Head of caudate nucleus (tissue), 42 donors: ENCODE measurements around the gene KRTAP4-16.
"Not testable (repeated sequence)": the region's sequence is repeated elsewhere in the genome, so short reads cannot be mapped to it uniquely, and the experiment has no call there.

Source experiments
- DNase-seq, 42 donors: peaks; one replicate each; pipeline versions ENCODE4 v3.0.0 to v3.0.0-alpha.2; 2020 to 2021; ENCODE audit warnings: mixed read lengths in 7 of 42
- intact Hi-C: fragments of 100-400 bp; cut with DNase I; formaldehyde crosslinking; loops from one replicate; pipeline ENCODE4 v1.15.0; 2022

The KRTAP4-16 gene

GRCh38 chr17:41084100-41084856 lies 17.7 kb downstream of the KRTAP4-16 start, which contains the start of gene KRTAP4-7:
Gene KRTAP4-7, plus strand, starts transcription at chr17:41084150. Its CDS starts 57 bp downstream, at chr17:41084207.
- intact Hi-C loops, DNase-seq: not testable (repeated sequence)

DNA sequence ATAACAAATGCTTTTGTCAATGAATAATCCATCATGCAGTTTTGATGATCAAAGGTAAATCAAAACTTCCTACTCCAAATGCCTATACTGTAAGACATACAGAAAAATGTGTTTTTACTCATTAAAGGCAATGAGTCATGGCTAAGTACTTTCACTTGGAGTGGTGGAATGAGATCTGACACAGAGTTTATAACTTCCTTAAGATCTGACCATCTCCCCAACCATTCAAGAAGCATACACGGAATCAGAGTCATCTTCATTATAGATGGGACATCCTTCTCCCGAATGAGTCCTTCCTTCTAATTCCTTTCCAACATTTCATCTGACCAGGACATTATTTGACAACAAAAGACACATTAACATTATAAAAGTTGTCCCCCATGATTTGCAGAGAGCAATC lies 18.6 kb downstream of the KRTAP4-16 start:
- intact Hi-C loops, DNase-seq: not testable (repeated sequence)

DNA sequence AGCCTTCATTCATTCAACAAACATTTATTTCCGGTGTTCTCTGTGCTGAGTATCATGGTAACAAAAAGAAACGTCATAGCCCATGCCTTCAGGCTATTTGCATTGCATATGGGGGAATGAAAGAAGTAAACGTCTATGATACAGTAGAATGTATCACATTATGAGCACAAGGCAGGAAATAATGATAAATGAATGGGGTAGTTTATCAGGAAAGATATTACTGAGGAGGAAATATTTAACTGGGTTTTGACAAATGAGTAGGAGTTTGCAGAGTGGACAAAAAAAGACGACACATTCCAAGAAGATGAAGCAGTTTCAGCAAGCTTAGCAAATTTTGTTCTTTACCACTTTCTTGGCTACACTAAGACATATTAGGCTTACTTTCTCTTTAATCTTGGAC lies 19.4 kb downstream of the KRTAP4-16 start:
- no peak for DNase-seq
- intact Hi-C loops, result no loop called here

DNA sequence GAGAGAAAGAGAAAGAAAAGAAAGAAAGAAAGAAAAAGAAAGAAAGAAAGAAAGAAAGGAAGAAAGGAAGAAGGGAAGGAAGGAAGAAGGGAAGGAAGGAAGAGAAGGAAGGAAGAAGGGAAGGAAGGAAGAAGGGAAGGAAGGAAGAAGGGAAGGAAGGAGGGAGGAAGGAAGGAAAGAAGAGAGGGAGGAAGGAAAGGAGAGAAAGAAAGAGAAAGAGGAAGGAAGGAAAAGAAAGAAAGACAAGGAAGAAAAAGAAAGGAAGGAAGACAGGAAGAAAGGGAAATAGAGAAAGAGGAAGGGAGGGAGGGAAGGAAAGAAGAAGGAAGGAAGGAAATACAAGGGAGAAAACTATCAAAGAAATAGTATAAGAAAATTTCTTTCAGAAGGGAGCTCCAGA lies 25.2 kb downstream of the KRTAP4-16 start:
- intact Hi-C loops, result no loop called here
- DNase-seq, result no peak

DNA sequence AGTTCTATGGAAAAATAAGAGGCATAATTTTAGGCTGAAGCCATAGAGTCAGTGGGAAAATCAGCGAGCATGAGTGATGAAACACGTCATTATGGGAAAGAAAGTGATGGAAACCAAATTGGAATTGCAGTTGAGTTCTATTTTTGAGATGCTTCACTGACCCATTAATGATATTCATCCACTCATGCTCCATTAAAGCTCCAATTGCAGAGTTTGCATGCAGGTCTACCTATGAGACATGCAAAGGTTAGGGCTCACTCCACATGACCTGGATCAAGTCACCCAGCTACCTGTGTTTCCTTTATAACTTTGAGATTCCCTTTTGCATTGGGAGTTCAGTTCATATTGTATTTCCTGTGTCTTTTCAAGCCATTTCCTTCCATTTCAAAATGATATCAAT lies 28.3 kb downstream of the KRTAP4-16 start:
- intact Hi-C loops, result no loop called here
- DNase-seq, result no peak

DNA sequence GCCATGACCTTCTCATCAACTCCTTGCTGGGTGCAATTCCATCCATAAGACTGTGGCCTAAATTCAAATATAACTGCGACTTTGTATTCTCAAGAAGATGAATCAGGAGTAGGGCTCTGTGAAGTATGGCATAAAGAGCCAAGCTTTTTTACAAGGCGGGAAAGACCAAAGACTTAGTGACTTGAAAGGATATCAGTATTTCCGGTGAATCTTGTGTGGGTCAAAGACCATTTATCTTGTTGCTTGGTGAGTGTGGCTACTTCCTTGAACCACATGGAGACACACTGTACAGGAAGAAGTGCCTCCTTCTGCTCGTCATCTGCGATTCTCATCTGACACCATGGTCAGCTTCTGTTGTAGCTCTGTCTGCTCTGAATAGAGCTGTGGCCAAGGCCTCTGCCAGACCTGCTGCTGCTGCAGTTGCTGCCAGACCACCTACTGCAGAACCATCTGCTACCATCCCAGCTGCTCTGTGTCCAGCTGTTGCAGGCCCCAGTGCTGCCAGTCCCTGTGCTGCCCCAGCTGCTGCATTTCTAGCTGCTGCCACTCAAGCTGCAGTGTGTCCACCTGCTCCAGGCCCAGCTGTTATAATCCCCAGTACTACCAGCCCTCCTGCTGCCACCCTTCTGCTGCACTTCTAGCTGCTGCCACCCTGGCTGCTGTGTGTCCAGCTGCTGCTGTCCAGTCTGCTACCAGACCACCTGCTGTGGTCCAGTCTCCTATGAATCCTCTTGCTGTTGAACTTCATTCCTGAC lies 30.2 kb downstream of the KRTAP4-16 start:
- intact Hi-C loops, result no loop called here
- DNase-seq, result no peak

DNA sequence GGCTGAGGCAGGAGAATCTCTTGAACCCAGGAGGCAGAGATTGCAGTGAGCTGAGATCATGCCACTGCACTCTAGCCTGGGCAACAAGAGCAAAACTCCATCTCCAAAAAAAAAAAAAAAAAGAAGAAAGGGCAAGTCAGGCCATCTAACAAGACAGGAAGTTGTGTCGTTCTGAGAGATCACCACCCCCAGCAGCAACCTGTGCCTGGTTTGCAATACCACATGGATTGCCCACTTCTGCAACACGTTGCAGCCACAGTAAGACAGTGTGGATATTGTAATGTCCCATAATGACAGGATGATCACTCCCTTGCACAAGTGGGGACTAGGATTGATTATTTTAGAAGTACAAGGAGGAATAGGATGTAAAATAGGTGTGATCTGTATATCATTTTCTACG lies 33.0 kb downstream of the KRTAP4-16 start:
- DNase-seq, result no peak
- intact Hi-C loops, result no loop called here

DNA sequence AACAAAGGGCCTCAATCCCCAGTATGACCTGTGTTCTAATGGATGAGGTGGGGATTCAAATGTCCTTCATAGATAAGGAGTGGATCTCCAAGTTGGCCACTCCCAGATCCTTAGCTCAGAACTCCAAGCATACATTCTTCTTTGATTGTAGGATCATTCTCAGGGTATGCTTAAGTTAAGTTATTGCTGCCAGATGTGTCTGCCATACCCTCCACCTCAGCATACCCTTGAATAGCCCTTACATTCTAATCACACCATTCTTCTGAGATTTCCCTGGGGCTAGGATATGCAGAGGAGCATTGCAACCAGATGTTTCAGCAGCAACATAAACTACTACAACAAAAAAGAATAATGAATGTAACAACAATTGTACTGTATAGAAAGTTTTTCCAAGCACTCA lies 34.7 kb downstream of the KRTAP4-16 start:
- intact Hi-C loops, result no loop called here
- no peak for DNase-seq

GRCh38 chr17:41065829-41066624 lies 36.0 kb downstream of the KRTAP4-16 start, which contains the start of gene KRTAP2-4:
Gene KRTAP2-4, minus strand, starts transcription at chr17:41065879. Its CDS starts 34 bp downstream, at chr17:41065845.
- no peak for DNase-seq
- intact Hi-C loops, result no loop called here

GRCh38 chr17:41065016-41065689 lies 36.9 kb downstream of the KRTAP4-16 start:
- DNase-seq, intact Hi-C loops: not testable (repeated sequence)

GRCh38 chr17:41064301-41064700 lies 37.7 kb downstream of the KRTAP4-16 start:
- intact Hi-C loops, result no loop called here
- DNase-seq, result no peak

- no peak for DNase-seq
- intact Hi-C loops, result no loop called here
Observed at GRCh38 chr17:41063449-41063848, 38.6 kb downstream of the KRTAP4-16 start.

- no peak for DNase-seq
- intact Hi-C loops, result no loop called here
Observed at GRCh38 chr17:41061964-41062363, 40.0 kb downstream of the KRTAP4-16 start.

GRCh38 chr17:41060052-41060604 lies 41.9 kb downstream of the KRTAP4-16 start, which contains the start of gene KRTAP2-3:
Gene KRTAP2-3, minus strand, starts transcription at chr17:41060114. Its CDS starts 64 bp downstream, at chr17:41060050.
- no peak for DNase-seq
- intact Hi-C loops, result no loop called here

DNA sequence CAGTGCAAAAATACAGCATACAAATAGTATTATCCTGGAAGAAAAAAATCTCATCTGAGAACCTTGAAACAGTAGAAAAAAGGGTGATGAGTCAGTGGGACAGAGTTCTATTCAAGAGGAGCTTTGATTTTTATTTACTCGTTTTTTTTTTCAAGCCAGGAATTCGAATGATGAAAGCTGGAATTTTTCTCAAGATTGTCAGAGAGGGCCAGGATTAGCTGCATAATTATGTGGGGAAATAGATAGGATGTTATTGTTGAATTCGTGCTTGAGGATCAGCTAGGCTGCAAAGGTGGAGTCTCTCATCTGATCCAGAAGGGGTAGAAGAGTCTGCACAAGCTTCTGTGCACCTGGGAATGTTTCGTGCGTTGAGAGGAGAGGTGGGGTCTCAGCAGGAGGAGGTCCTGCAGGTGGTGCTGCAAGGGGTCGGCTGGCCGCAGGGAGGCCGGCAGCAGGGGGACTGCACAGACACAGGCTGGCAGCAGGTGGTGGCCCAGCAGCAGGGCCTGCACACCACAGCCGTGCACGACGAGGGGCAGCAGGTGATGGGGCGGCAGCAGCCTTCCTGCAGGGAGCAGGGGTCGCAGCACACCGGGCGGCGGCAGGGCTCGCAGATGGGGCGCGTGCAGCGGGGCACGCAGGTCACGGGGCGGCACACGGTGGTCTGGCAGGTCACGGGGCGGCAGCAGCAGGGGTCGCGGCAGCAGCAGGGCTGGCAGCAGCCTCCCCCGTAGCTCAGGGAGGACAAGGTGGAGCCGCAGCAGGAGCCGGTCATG lies 42.5 kb downstream of the KRTAP4-16 start:
- intact Hi-C loops, DNase-seq: not testable (repeated sequence)

- intact Hi-C loops, result no loop called here
Observed at GRCh38 chr17:41058741-41059140, 43.3 kb downstream of the KRTAP4-16 start.

DNA sequence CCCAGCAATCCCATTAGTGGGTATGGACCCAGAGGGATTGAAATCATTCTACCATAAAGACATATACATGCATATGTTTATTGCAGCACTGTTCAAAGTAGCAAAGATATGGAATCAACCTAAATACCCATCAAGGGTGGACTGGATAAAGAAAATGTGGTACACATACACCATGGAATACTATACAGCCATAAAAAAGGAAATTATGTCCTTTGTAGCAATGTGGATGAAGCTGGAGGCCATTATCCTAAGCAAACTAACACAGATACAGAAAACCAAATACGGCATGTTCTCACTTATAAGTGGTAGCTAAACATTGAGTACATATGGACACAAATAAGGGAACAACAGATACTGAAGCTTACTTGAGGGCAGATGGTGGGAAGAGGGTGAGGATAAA lies 44.5 kb downstream of the KRTAP4-16 start:
- DNase-seq, result no peak
- intact Hi-C loops, result no loop called here

More at GRCh38 chr17:41058741-41059140, 43.3 kb downstream of the KRTAP4-16 start:
- no peak for DNase-seq

- intact Hi-C loops, DNase-seq: not testable (repeated sequence)
Observed at GRCh38 chr17:41055130-41055529, 46.9 kb downstream of the KRTAP4-16 start, which contains the start of gene KRTAP2-2. Gene KRTAP2-2, minus strand, starts transcription at chr17:41055230. Its CDS starts 19 bp downstream, at chr17:41055211.
